GM21717 (cell line): ENCODE data around the gene EN2.

Experiments used
- ATAC-seq: cut with Tn5 transposase; IDR thresholded peaks from one replicate; pipeline ENCODE4 v1.9.1; 2021; ENCODE audit warnings: mild to moderate bottlenecking, moderate library complexity; ENCODE audit not compliant: unreplicated experiment

The EN2 gene

DNA sequence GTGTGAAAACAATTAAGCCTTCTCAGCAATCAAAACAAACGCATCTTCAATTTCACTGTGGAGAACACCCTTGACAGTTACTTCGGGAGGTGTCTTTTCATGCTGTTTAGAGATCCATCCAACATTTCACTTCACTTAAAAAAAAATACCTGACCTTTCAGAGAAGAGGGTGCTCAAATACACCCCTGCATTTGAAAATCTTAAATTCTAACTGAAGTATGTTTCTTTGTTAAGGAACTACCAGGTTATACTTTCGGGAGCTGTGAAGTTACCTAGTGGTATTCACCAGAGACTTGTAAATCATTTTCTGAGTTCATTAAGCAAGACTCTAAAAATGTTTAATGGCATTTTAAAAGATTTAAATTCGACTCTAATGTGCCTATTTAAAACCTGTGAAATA, 49.6 kb downstream of the EN2 start:
- ATAC-seq = no peak

DNA sequence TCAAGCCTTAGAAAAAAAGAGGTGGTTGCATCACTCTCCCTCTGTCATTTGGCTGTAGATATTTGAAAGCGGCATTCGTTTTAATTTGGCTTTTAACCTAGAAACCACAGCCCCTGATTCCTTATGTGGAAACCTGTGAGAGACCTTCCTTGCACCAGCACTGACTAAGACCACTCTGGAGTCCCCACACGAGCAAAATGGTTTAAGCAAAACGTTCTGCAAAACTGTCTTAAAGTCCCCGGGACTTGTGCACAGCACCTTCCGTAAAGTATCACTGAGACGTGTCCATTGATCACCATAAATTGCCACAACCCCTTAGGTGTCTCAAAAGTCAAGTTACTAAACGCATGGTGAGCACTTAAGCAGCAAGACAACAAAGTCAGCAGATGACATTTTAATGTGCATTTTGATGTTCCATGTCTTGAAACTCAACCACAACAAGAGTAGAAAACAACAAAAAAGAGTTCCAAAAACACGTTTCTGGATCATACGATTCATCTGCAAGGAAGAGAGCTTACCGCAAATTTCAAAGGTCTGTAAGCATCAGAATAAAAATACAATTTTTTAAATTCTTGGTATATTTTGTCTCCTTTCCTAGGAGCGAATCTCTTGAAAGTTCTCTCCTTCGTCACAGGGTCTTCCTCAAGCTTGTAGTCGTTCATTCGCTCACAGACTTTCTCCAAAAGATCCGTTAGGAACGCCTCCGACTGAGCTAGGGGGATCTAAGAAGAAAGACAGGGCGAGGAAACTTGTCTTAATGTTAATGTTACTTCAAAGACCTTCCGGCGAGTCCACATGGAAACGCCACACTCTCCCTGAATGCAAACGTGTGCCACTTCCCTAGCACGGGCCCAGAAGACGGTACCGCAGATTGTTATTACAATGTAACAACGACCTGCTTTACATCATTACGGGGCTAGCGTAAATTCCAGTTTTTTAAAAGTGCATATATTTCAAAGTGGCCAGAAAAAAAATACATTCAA, 50.7 kb downstream of the EN2 start:
- ATAC-seq = no peak

GRCh38 chr7:155509359-155509724, 51.4 kb downstream of the EN2 start:
- no peak for ATAC-seq

DNA sequence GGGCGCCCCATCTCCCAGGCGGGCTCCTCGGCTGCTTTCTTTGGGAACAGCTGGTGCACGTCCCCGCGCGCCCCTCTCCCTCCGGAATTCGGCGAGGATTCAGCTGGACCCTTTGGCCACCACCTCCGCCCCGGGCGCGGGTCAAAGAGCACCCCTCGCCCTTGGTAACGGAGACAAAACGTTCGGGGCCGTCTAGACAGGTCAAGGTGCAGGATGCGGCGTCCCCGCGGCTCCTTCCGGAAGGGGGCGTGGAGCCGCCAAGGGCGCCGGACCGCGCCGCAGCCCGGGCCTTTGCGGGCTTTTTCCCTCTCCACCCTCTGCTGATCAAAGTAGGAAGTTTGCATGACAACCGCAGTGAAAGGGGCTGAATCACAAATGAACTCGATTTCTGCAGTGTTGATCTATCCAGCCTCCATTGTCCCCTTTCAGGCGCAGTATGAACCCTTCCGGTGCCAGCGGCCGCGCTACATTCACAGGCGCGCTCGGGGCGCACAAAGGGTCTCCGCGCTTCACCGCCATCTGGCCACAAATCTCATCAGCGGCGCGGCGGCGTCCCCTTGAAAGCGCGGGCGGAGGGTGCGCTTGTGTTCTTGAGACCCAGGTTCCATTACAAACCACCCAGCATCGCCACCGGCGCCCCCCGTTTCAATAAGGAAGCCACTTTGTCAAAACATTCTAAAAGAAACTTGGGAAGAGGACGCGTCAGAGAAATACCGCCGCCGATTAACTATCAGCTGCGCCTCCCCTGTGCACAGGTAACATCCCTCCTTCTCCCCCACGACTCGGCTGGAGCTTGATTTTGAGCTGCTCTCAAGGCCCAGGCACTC, 52.0 kb downstream of the EN2 start:
- ATAC-seq = no peak

DNA sequence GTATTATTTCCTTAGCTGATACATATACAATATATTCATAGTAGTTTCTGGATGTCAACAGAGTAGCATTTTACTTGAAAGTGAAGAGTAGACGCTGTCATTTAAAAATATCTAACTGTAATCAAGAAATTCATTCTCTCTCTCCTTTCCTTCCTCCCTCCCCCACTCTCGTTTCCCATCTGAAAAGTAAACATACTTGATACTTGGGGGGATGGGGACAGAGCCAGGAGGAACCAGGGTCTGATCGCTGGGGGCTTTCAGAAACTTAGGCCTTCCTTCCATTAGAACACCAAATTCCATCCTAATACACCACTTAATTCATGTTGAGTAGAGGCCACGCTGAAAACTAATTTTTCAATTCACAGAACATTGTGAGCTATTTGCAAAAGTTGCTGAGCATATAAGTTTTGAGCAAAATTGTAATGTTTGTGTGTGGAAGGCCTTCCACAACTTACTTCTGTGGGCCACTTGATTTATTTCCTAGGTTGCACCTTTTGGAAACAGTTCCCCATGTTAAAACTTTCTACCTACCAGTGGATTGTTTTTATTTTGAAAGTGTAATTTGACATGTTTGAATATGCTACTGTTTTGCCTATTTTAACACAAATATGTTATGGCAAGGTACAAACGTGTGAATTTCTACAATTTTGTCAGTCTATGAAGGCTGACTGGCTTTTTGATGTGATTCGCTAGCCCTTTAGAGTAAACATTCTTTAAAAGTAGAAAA, 53.2 kb downstream of the EN2 start:
- ATAC-seq = no peak

DNA sequence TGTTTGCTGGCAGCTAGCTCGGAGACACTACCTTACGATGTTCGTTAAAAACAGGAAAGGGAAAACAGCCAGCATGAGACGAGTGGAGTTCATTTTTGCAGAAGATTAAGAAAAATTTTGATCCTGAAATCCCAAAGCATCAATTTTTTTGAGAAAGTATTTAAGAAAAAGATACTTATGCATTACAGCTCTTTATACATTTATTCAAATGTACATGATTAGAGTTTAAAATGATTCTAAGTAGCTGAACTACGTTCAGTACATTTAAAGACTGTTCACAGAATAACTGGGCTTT, 53.7 kb downstream of the EN2 start:
- no peak for ATAC-seq

DNA sequence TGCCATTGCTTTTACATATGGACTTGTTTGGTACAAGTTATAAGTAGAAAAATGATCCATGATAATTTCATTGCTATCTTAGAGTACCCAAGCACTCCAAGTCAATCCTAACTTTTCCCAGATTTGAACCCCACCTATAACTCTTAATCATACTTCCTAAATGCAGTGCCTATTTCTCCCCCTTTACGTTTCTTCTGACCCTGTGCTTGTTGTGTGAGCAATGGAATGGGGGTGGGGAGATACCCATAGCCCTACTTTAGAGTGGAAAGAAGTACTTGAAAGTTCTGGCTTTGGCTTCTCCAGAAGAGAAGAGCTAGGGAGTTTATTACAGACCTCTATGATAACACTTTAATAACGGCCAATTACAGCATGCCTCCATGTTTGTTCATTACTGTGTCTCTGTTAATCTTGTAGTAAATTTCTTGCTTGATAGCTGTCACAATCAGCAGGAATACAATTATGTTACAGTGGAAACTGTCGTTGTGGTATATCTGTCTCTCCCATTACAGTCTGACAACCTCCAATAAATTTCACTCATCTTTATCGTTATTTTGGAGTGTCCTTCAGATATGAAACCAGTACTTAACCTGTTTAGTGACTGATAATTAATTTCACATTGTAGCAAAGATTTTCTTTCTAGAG, 54.4 kb downstream of the EN2 start:
- ATAC-seq = no peak

DNA sequence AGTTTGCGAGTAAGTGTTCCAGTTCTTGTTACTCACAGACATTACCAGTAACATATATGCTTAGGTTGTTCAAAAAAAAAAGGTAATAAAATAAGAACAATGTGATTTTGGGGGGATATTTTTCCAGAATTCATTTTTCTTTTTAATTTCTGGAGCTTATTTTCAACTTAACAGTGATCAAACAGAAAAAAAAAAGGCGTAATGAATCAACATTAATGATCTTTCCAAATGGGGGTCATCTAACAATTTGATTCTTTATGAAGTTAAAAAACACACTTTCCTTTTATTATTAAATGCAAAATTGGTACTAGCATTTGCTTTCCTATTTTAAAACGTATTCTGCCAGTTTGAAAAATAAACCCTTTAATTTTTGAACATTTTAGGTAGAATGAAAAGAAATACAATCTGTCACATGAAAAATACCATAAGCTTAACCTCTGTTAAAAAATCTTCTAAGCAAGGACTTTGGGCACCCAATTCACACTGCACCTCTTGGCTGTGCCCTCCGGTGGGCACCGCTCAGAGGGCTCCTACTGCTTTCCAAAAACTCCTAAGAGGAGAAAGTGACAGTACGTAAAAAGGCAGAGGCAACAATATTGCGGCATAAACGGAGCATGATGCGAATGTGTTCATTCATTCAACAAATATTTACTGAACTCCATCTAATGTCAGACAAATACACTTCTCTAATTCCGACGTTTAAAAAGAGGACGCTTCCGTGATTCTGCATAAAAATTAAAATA, 55.8 kb downstream of the EN2 start:
- ATAC-seq = no peak

DNA sequence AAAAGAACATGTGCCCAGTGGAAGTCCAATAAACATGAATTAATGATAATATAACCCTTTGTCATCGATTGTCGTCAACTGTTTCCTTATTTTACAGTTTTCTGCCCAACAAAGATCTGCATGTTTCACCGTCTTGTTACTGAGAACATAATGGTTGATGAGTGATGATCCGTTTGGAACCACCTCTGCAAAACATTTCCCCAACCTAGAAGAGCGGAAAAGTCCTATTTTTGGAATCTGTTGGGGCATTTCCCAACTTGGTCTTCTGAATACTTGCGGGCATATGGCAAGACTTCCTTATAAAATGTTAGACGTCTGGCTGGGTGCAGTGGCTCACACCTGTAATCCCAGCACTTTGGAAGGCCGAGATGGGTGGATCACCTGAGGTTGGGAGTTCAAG, 56.4 kb downstream of the EN2 start:
- ATAC-seq = no peak
